HG03064 (cell line): ENCODE measurements around the gene ABCA10.
"Not testable (repeated sequence)": the region's sequence is repeated elsewhere in the genome, so short reads cannot be mapped to it uniquely, and the experiment has no call there.

Source experiments
- ATAC-seq: cut with Tn5 transposase; IDR thresholded peaks from one replicate; pipeline ENCODE4 v1.9.1; 2021; ENCODE audit warnings: low read depth; ENCODE audit not compliant: unreplicated experiment

Gene ABCA10, protein sequence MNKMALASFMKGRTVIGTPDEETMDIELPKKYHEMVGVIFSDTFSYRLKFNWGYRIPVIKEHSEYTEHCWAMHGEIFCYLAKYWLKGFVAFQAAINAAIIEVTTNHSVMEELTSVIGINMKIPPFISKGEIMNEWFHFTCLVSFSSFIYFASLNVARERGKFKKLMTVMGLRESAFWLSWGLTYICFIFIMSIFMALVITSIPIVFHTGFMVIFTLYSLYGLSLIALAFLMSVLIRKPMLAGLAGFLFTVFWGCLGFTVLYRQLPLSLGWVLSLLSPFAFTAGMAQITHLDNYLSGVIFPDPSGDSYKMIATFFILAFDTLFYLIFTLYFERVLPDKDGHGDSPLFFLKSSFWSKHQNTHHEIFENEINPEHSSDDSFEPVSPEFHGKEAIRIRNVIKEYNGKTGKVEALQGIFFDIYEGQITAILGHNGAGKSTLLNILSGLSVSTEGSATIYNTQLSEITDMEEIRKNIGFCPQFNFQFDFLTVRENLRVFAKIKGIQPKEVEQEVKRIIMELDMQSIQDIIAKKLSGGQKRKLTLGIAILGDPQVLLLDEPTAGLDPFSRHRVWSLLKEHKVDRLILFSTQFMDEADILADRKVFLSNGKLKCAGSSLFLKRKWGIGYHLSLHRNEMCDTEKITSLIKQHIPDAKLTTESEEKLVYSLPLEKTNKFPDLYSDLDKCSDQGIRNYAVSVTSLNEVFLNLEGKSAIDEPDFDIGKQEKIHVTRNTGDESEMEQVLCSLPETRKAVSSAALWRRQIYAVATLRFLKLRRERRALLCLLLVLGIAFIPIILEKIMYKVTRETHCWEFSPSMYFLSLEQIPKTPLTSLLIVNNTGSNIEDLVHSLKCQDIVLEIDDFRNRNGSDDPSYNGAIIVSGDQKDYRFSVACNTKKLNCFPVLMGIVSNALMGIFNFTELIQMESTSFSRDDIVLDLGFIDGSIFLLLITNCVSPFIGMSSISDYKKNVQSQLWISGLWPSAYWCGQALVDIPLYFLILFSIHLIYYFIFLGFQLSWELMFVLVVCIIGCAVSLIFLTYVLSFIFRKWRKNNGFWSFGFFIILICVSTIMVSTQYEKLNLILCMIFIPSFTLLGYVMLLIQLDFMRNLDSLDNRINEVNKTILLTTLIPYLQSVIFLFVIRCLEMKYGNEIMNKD (N-terminal part only)

DNA sequence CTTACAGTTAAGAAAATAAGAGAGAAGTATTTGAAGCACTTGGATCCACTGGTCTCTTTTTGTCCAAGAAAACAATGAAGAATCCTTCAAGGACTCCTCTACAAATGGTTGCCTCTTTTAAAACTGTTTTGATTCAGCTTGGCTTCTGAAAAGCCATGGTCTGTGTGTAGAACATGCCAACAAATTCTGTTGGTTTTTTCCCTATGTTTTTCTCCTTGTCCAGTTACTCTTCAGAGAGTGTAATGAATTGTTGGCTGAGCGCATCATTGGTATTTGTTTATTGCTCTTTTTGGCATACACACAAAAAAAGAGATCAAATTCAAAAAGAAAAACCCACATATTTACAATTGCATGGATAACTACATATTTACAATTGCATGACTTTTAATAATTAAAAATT, at the start of gene ABCA10:
TSS of gene ABCA10 (minus strand) at position 249 of the 400 bp plus-strand sequence. CDS start 3,466 bp downstream, outside the sequence.
- no peak for ATAC-seq

DNA sequence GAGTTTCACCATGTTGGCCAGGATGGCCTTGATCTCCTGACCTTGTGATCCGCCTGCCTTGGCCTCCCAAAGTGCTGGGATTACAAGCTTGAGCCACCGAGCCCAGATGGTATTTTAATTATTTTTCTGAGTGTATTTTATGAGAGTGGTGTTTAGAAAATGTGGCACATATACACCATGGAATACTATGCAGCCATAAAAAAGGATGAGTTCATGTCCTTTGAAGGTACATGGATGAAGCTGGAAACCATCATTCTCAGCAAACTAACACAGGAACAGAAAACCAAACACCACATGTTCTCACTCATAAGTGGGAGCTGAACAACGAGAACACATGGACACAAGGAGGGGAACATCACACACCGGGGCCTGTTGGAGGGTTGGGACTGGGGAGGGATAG, 47.7 kb upstream of the ABCA10 start:
- ATAC-seq: not testable (repeated sequence)

DNA sequence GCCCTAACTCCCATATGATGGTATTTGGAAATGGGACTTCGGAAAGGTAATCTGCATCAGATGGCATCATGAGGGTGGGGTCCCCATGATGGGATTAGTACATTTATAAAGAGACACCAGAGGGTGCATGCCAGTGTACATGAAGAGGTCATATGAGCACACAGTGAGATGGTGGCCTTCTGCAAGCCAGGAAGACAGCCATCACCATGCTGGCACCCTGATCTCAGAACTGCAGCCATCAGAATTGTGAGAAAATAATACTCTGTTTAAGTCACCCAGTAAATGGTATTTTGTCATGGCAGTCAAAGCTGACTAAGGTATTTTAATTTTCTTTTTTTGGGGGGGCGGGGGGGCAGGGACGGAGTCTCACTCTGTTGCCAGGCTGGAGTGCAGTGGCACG, 47.1 kb upstream of the ABCA10 start:
- ATAC-seq: no peak

DNA sequence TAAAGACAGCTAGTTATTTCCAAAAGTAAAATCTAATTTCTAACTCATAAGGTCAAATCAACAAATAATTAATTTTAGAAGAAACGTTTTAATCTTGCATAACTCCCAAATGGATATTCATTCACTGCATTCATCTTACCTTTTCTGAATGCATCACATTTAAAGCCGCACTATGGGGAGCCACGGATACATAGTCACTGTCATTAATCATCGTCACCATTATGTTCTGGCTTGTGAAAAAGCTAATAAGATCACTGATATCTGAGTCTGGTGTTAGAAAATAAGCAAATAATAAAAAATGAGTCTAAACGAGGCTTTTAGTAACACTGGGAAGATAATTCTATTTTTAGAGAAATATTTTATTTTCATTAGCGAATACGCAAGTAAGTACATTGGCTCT, 42.4 kb upstream of the ABCA10 start:
- no peak for ATAC-seq

DNA sequence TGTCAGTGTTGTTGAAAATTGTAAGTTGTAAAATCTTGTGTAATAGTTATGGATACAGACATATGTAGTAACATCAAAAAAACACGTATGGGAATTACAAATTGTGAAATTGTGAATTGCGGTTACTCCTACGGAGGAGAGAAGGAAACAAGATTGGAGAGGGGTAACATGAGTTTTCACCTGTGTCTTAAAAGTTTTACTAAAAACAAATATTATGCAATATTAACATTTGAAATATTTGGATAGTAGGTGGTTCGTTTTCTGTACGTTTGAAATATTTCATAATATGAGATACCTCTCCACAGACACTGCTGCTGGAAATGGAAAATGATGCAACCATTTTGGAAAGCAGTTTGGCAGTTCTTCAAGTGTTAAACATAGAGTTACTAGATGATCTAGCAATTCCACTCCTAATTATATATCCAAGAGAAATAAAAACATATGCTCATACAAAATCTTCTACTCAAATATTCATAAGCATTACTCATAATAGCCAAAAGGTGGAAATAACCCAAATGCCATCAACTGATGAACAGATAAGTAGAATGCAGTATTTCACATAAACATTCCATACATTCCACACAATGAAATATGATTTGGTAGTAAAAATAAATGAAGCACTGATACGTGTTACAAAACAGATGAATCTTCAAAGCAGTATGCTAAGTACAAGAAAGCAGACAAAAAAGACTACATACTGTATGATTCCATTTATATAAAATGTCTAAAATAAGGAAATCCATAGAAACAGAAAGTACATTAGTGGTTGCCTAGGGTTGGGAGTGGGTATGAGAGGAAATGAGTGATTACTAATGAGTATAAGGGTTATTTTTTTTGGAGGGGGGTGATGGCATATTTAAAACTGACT, 40.7 kb upstream of the ABCA10 start:
- no peak for ATAC-seq

DNA sequence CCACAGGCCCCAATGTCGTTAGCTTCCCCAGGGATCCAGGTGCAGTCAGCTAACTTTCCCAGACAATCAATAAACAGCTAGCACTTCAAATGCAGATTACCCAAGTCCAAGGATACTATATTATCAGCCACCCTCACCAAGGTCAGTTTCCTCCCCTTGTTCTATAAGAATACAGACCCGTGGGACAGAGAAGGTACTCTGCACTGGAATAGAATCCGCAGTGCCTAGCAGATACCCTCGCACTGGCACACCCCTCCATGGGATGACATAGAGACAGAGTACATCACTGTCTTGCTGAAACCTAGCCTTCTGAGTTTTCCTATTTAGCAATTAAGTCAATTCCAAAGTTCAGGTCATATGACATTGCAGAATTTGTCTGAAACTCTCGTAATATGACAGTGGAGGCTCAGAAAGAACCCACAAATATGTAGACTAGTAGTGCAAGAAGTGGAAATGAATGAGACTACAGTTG, 40.0 kb upstream of the ABCA10 start:
- no peak for ATAC-seq

DNA sequence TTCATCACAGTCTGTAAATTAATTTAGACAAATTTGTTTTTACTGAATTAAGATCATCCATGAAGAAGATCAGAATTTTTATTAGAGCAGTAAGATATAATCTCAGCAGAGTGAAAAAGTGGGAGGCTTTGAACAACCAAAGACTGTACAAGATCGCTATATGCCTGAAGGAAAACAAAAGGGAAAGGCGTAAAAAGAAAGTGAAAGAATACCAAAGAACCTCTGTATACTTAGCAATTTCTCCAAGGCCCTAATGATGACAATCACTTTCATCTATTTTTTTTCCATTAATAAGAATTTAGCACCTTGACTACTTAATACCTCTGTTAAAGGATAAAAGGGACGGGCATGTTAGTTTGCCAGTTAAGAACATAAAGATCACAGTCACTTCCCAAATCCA, 38.6 kb upstream of the ABCA10 start:
- ATAC-seq: no peak

DNA sequence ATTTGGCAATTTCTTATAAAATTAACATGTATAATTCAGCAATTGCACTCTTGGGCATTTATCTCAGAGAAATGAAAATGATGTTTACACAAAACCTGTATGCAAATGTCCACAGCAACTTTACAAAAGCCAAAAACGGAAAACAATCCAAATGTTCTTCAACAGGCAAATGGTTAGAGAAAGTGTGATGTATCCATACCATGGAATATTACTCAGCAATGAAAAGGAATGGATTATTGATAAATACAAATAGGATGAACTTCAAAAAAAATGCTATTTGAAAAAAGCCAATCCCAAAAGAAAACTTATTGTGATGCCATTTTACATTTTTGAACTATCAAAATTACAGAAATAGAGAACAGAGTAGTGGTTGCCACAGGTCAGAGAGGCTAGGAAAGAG, 37.2 kb upstream of the ABCA10 start:
- ATAC-seq: no peak

DNA sequence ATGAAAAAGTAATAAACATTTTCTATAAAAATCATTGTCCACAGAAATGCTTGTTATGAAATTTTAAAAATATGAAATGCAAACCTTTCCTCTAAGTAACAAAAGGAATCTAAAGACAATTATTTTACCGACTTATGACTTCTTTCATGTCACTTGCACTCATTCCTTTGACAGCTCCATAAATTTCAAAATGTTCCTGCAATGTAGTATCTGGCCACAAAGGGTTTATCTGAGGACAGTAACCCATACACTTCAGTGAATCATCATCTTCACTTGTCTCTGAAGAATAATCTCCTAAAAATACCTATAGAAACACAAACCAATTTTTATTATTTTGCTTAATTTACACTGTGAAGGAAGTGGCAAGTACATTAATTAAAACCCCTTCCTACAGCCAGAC, 25.6 kb upstream of the ABCA10 start:
- no peak for ATAC-seq

DNA sequence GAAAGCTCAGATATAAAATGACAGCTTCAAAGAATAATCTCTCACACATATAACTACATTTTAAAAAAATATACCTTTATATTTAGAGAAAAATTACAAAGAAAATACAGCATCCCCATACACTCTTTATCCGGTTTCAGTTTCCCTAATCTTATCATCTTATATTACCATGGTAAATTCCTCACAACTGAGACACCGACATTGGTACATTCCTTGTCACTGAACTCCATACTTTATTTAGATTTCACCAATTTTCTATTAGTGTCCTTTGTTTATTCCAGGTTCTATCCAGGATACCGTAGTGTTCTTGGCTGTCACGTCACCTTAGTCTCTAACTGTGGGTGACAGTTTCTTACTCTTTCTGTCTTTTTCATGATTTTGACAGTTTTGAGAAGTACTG, 22.0 kb upstream of the ABCA10 start:
- ATAC-seq: no peak

DNA sequence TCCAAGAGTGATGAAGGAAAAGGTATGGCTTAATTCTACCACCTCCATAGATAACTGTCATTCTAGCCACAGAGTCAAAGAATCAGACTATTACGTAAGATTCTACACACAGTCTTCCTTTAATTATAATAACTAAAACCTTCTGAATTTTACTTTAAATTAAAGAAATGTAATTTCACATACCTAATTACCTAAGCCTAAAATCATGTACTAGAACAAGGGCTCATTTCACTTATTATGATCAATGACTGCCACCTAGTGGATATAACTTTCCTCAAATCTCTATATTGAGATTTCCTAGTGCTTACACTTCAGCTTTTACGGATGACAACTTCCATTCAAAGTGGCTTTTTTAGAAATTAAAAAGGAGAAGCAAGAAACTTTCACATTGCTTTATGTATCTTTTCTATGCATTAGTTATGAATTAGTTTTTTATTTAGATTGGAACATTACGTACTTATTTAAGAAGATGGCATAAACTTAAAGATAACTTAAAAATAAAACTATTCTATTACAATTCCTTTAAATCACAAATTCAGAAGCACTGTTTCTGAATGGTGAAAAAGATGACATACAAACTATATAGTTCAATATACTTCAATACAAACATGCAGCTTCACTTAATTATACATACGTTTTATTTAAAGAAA, 18.2 kb upstream of the ABCA10 start:
- no peak for ATAC-seq

DNA sequence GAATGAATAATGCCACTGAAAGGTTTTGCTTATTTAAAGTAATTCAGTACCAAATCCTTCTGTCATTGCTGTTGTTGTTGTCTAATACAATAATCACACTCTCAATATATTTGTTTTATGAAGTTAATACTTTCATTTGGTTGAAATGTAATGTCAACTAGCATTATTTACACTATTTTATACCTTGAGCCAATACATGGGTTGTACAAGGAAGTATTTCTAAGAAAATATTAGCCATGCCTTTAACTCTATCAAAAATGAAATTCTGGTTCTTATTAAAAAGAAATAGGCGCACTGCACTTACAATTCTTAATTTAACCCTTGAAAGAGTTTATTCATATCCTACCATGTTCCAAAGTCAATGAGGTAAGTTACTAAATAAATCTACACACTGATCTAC, 17.6 kb upstream of the ABCA10 start:
- no peak for ATAC-seq

DNA sequence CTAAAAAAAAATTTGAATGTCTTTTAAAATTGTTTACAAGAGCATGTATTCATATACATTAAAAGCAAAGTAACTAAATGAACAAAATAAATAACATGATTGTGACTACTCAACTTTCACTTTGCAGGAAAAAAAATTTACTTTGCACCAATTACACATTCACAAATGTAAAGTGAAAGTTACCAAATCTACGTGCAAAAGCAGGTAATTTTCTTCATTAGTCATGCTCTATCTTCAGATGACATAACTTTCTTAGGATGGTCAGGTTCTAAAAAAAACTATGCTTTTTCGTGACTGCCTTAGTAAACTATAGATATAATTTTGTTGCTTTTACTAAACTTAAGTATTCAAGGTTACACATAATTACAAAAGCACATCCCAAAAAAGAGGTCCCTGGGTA, 17.0 kb upstream of the ABCA10 start:
- ATAC-seq: no peak

DNA sequence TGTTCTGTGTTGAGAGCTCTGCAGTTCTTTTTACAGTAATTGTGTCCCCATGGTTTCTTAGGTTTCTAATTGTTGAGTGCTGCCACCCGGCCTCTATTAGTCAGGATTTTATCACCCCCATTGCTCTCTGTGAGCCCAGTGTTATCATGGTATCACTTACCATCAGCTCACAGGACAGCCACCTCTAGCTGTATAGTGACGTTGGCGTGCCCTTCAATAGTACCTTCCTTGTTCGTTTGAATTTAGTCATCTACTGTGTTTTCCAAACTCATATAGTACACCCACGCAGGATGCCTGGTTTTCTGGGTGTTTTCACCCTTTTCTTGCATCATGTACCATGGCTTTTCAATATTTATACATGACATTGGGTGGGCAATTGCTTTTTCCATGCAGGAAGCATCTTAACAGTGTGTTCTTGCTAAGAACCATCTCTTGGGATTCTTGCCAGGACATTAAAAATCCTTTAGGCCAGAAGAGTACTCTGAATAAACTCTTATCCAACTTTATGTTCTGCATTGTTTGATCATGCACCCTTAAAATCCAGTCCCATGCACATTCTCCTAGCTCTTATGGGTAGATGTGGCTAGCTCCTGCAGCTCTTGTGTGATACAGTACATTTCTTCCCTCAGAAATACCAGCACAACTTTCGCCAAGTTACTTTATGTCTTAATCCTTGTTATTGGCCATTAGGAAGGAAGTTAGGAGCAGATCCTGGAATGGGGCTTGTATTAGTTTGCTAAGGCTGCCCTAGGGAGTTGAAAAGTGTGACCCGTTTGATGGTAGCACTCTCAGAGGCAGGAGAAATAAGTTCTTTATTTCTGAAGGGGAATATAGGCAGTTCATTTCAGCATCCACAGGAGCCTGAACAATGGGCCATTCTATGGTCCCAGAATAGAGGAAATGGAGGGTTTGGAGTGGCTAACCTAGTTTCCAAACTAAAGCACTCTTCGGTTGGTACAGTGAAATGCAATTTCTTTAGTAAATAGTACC, 11.3 kb upstream of the ABCA10 start:
- ATAC-seq: no peak

DNA sequence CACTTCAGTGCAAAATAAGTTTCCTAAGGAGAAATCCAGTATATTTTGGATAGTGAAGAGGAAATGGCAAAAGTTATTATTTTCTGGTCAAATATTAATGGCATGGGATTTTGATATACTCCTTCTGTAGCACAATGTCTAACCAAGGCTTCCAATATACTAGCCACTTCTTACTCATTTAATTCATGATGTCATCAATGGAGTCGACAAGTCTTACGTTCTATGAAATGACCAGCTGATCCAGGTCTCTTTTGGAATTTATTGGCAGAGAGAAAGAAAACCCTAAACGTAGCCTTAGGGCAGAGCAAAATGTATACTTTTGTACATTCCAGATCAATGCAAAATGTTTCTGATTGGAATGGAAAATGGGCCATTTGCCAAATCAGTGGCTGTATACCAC, 8.3 kb upstream of the ABCA10 start:
- ATAC-seq: no peak

DNA sequence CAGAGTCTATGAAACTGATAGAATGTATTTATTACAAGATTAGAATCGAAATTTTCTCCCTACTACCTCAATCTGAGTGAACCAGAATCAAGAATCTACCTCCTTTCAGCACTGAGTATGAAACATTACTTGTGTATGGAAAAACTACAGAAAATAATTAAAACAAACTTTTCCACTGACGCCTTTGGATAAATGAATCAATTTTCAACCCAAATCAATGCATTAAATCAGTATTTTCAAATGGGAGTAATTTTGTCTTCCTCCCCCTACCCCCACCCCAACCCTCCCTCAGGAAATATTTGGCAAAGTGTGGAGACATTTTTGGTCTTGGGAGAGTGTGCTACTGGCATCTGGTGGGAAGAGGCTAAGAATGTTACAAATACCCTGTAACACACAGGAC, 7.8 kb upstream of the ABCA10 start:
- ATAC-seq: no peak

DNA sequence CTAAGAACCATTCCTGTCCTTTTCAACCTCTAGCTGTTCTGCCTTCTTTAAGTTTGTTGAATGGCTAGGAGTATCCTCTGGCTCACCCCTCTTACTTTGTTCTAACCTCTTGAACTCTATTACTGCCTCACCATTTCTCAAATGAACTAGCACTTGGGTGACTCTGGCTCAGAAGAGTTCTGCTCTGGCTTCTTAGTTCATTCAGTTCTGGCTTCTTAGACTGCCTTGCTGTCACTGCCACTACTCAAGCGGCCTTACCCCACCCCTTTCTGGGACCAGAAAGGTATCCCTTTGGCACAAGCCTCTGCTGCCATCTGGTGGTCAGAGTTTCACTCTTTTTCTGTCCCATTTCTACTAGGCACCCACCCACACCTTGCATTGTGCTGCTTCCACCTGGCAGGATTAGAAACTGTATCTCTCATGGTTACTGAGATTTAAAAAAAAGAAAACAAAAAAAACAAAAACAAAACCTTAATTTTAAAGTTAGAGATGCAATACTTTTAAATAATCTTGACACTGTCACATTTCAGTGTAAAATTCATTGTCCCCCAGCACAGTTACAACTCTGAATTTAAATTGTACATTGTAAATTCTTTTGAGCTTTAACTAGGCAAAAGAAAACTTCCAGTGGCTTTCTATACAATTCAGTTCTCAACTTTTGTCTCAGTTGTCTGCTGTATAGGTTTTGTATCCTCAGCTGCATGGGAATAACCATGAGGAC, 6.9 kb upstream of the ABCA10 start:
- ATAC-seq: no peak

DNA sequence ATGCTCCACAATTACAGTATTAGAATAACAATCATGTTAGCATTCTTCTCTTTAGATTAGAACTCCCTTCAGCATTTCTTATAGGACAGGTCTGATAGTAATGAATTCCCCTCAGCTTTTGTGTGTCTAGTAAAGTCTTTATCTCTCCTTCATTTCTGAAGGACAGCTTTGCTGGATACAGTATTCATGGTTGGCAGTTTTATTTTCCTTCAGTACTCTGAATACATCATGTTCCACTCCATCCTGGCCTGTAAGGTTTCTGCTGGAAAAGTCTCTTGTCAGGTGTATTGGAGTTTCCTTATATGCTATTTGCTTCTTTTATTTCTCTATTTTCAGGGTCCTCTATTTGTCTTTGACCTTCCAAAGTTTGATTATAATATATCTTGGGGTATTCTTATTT, 4.0 kb upstream of the ABCA10 start:
- no peak for ATAC-seq
